IPS DF 6.9 (cell line): ENCODE data around the gene CEP57L1.

Experiments
- DNase-seq: peaks from one replicate; pipeline ENCODE4 v3.0.0-alpha.2; 2013; ENCODE audit warnings: low read depth, low spot score
- H3K27ac ChIP-seq: one replicate; pipeline ENCODE4 v1.5.1; 2013; ENCODE audit warnings: low read length, control low read depth
- H3K27me3 ChIP-seq: 2 replicates; pipeline ENCODE4 v1.6.1; 2013; ENCODE audit warnings: mild to moderate bottlenecking, low read length; ENCODE audit not compliant: control insufficient read depth, insufficient read depth
- H3K36me3 ChIP-seq: 2 replicates; pipeline ENCODE4 v1.6.1; 2013; ENCODE audit warnings: low read length; ENCODE audit not compliant: control insufficient read depth, insufficient read depth
- H3K4me1 ChIP-seq: 2 replicates; pipeline ENCODE4 v1.6.1; 2013; ENCODE audit warnings: low read length; ENCODE audit not compliant: control insufficient read depth, insufficient read depth
- H3K4me3 ChIP-seq: 2 replicates; pipeline ENCODE4 v1.5.1; 2013; ENCODE audit warnings: mild to moderate bottlenecking, low read length
- H3K9me3 ChIP-seq: 2 replicates; pipeline ENCODE4 v1.6.1; 2013; ENCODE audit warnings: low read length, inconsistent platforms; ENCODE audit not compliant: control insufficient read depth, insufficient read depth
- WGBS: extraction: QIAGEN DNeasy Blood & Tissue Kit; methylation state at CpG from one replicate; pipeline ENCODE4 v1.1.7; 2013; ENCODE audit warnings: mixed read lengths, missing lambda C conversion rate; ENCODE audit not compliant: insufficient read length, insufficient coverage; 5-methylcytosine and 5-hydroxymethylcytosine counted together

CEP57L1 gene

DNA sequence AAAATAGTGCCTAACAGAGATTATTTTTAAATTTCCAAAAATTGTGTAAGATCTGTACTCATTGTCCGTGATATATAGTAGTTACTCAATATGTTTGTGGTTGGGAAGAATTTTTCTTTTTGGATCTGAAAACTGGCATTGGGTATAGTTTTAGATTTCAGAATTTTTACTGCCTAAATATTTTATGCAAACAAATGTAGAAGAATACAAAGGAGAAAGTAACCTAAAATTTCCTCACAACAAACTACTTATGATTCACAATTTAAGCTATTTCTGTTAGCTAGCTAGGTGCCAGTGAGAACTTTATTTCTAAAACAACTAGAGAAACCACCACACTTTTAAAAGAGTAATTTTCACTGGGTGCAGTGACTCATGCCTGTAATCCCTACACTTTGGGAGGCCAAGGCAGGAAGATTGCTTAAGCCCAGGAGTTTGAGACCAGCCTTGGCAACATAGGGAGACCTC, 39.5 kb upstream of the CEP57L1 start:
- no CpG with 5 or more reads among the region's 1 CpG for WGBS
- H3K4me1 ChIP-seq, result peaks cover 2% of the 10 kb centered on the region; the same call in 1 of the 2 replicates
- no peaks in the 10 kb centered on the region for H3K9me3 ChIP-seq
- H3K4me3 ChIP-seq, result no peak overlapping the region
- H3K27ac ChIP-seq, result no peak overlapping the region
- H3K36me3 ChIP-seq, result no peaks in the 10 kb centered on the region
- DNase-seq, result no peak
- no peaks in the 10 kb centered on the region for H3K27me3 ChIP-seq

DNA sequence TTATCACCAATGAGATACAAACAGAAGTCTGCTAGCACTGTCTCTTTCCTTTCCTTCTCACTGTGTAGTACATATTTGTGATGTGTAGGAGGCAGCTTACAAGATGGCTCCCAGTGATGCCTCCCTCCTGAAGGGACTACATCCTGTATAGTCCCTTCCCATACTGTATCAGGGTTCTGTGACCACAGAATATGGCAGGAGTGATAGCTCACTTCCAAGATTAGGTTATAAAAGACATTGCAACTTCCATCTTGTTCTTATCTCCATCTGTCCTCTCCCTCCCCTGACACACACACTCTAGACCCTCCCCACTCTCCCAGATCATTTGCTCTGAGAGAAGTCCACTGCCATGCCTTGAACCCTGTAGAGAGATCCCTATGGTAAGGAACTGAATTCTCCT, 38.6 kb upstream of the CEP57L1 start:
- no peak overlapping the region for H3K4me3 ChIP-seq
- H3K27me3 ChIP-seq, result no peaks in the 10 kb centered on the region
- H3K9me3 ChIP-seq, result no peaks in the 10 kb centered on the region
- no peak overlapping the region for H3K27ac ChIP-seq
- no peaks in the 10 kb centered on the region for H3K36me3 ChIP-seq
- peaks cover 2% of the 10 kb centered on the region; the same call in 1 of the 2 replicates for H3K4me1 ChIP-seq
- no peak for DNase-seq

DNA sequence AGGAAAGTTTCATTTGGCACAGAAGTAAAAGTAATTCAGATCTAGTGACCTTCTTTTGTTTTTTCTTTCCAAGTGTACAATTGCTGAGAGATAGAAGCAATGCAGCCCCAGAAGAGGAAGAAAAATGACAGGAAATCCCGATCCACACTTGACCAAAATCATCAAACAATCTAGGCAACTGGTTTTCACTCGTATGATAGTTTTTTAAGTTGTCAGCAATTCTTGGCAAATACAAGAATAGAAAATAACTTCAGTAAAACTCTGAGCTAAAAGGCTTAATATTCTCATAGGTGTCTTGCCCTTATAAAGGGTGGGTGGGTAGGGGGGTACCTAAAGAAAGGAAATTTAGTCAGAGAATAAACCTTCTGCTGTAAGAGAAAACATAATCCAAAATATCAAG, 36.7 kb upstream of the CEP57L1 start:
- Histone ChIP-seq H3K36me3 (no peaks in the 10 kb centered on the region), H3K4me3 (no peak overlapping the region), H3K4me1 (no peaks in the 10 kb centered on the region), H3K27ac (no peak overlapping the region), H3K9me3 (no peaks in the 10 kb centered on the region), H3K27me3 (no peaks in the 10 kb centered on the region)
- no CpG with 5 or more reads among the region's 2 CpGs for WGBS
- no peak for DNase-seq

DNA sequence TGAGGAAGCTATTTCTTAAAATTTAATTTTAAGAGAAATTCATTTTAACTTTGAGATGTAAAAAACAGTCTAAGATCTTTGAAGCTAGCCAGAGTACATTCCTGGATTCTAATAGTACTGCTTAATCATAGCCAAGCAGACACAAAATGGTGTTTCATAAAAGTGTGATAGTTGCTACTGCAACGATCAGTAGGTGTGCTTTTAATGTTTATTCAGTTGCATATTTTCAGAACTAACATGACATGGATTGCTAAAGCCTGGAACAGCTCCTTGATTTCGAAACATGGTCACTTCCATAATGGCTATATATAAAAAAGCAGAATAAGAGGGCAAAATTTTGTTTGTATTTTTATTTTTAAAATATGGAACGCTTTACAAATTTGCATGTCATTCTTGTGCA, 36.2 kb upstream of the CEP57L1 start:
- Histone ChIP-seq H3K36me3 (no peaks in the 10 kb centered on the region), H3K4me3 (no peak overlapping the region), H3K27ac (no peak overlapping the region), H3K9me3 (no peaks in the 10 kb centered on the region), H3K27me3 (no peaks in the 10 kb centered on the region), H3K4me1 (no peaks in the 10 kb centered on the region)
- DNase-seq, result no peak
- no CpG with 5 or more reads among the region's 3 CpGs for WGBS

DNA sequence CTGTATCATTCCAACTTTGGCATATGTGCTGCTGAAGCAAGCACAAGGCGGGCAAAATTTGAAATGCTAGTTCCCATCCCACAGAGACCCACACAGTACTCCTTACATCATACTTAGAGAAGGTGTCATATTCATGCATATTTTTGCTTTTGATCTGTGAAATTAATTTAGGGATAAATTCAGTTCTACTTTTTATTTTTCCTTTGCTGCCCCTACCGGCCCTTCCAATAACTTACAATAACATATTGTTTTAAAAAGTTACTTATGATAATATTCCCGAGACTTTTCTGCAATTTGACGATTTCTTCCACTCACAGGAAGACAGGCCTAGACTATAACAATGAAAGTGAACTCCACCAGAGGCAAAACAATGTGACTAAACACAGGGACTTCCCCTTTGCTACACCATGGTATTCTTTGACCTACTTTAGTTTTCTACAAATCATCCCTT, 35.7 kb upstream of the CEP57L1 start:
- H3K27ac ChIP-seq, result no peak overlapping the region
- DNase-seq, result no peak
- no CpG with 5 or more reads among the region's 4 CpGs for WGBS
- H3K27me3 ChIP-seq, result no peaks in the 10 kb centered on the region
- no peaks in the 10 kb centered on the region for H3K36me3 ChIP-seq
- no peaks in the 10 kb centered on the region for H3K9me3 ChIP-seq
- H3K4me1 ChIP-seq, result no peaks in the 10 kb centered on the region
- H3K4me3 ChIP-seq, result no peak overlapping the region

DNA sequence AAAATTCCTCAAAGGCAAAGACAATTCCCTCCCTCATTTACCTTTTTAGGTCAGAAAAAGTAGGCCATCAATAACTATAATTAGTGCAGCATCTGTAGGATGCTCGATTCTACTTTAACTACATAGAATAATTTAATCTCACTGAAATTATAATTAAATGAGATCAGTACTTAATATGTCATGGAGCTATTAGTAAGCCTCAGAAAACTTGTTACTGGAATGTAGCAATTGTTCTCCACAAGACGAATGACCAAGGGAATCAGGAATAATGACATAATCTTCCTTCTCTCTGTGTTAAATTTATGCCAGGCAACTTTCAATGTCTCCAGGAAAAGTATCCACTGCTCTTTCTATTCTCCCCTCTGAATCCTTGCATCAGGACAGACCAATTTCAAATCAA, 34.7 kb upstream of the CEP57L1 start:
- WGBS, result no CpG with 5 or more reads among the region's 2 CpGs
- no peak for DNase-seq
- H3K27ac ChIP-seq, result no peak overlapping the region

DNA sequence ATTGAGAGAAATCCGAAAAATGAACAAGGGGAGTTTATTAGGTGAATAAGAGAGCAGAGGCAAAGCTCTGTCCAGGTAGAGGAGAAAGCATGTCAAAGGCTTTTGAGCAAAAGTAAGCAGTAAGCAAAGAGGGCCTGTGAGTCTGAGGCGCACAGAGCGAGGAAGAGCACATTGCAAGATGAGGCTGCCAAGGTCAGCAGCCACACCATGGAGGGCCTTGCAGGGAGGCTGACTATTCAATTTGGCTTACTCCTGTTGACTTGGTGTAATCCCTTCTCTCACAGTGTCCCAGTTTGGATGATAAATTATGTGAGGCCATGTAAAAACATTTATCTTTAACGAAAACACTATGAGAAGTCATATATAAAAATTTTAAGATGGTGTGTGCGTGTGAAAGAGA, 33.1 kb upstream of the CEP57L1 start:
- H3K27ac ChIP-seq, result no peak overlapping the region
- no peaks in the 10 kb centered on the region for H3K36me3 ChIP-seq
- no peaks in the 10 kb centered on the region for H3K27me3 ChIP-seq
- no peak overlapping the region for H3K4me3 ChIP-seq
- DNase-seq, result no peak
- no peaks in the 10 kb centered on the region for H3K9me3 ChIP-seq
- no CpG with 5 or more reads among the region's 5 CpGs for WGBS
- H3K4me1 ChIP-seq, result no peaks in the 10 kb centered on the region

More for the DNA sequence above, 34.7 kb upstream of the CEP57L1 start:
- H3K9me3 ChIP-seq, result no peaks in the 10 kb centered on the region
- H3K36me3 ChIP-seq, result no peaks in the 10 kb centered on the region
- no peak overlapping the region for H3K4me3 ChIP-seq
- H3K4me1 ChIP-seq, result no peaks in the 10 kb centered on the region
- no peaks in the 10 kb centered on the region for H3K27me3 ChIP-seq

DNA sequence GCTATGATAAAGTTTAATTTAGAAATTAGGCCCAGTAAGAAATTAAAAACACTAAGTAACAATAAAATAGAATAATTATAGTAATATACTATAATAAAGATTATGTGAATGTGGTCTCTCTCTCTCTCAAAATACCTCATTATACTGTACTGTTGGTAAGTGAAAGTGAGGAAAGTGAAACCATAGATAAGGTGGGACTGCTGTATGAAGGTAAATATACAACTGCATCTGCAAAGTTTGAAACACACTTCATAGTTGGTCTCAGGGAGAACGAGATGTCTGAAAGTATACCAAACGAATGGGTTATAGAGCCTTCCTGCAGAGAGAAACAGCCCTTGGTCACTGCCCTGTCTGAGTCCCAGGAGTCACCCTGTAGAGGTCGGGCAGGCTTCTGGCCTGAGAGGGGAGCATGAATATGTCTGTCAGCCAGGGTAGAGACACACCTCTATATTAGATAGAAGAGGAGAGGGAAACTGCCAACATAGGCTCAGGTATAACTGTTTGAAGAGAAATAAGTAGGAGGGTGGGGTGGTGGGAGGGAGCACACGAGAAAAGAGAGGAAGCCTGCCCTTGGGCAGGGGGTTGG, 32.4 kb upstream of the CEP57L1 start:
- Histone ChIP-seq H3K4me1 (no peaks in the 10 kb centered on the region), H3K27me3 (no peaks in the 10 kb centered on the region), H3K36me3 (no peaks in the 10 kb centered on the region), H3K4me3 (no peak overlapping the region), H3K27ac (no peak overlapping the region), H3K9me3 (no peaks in the 10 kb centered on the region)
- no peak for DNase-seq
- WGBS, result no CpG with 5 or more reads among the region's 4 CpGs

DNA sequence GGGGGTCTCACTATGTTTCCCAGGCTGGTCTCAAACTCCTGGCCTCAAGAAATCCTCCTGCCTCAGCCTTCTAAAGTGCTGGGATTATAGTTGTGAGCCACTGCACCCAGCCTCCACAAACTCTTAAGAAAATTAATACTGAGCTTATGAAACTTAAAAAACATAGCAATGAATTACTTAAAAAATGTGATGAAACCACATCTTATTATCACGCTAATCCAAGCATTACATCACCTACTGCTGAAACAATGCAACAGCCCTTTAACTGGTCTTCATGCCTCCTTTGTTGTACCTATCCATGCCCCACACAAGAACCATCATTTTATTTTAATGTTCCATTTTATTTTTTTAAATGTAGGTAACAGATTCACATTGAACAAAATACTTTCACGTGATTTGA, 25.6 kb upstream of the CEP57L1 start:
- WGBS, result no CpG with 5 or more reads among the region's 2 CpGs
- Histone ChIP-seq H3K4me3 (no peak overlapping the region), H3K4me1 (no peaks in the 10 kb centered on the region), H3K36me3 (no peaks in the 10 kb centered on the region), H3K27ac (no peak overlapping the region), H3K9me3 (no peaks in the 10 kb centered on the region), H3K27me3 (no peaks in the 10 kb centered on the region)
- no peak for DNase-seq

DNA sequence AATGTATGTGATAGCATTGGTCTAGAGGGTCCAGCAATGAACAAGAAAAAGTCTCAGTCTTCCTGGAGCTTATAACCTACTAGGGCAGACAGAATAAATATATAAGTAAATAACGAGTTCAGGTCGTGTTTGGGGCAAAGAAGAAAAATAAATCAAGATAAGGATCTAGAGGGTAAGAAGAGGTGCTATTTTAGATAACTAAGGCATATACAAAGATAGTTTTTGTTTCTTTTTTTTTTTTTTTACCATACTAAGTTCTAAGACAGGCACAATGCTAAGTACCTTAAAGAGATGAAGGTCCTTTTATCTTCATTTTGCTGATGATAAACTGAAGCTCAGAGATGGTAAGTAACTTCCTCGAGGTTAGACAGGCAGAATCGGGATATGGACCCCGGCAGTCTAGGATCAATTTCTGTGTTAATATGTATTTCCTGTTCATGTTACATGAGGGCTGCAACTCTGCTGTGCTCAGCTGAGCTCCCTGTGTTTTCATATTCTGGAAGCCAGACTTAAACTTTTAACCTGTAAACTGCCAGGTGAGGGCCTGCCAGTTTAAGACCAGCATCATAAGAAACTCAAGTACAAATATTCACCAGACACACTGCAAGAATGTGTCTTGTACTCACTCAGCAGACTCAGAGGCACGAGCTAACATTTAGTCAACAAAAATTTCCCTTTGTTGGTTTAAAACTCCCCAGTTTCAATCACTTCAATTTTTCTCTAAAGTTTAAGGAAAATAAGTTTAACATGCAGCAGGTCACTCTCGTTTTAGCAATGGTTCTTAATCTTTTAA, 24.0 kb upstream of the CEP57L1 start:
- no CpG with 5 or more reads among the region's 7 CpGs for WGBS
- H3K27ac ChIP-seq, result no peak overlapping the region
- no peak overlapping the region for H3K4me3 ChIP-seq
- no peaks in the 10 kb centered on the region for H3K27me3 ChIP-seq
- H3K9me3 ChIP-seq, result no peaks in the 10 kb centered on the region
- H3K4me1 ChIP-seq, result no peaks in the 10 kb centered on the region
- no peaks in the 10 kb centered on the region for H3K36me3 ChIP-seq
- DNase-seq, result no peak
